A549 treated with CpdA at 1 μM for 4 hours (cell line): ENCODE data around the gene HTR5A. TPM values are rescaled to one million over a fixed set of nuclear protein-coding genes. Genes with fewer than 3 reads are reported as not detected.

Experiments used
- total RNA-seq: library from RNA; stranded (reverse); fragments of 200-300 nt; extraction: Qiagen RNA extraction; gene quantifications from 5 replicates; pipeline ENCODE4 v1.2.3, GENCODE V29; 2022; ENCODE audit warnings: low read depth

HTR5A gene
- total RNA-seq: not detected in 5 replicates

DNA sequence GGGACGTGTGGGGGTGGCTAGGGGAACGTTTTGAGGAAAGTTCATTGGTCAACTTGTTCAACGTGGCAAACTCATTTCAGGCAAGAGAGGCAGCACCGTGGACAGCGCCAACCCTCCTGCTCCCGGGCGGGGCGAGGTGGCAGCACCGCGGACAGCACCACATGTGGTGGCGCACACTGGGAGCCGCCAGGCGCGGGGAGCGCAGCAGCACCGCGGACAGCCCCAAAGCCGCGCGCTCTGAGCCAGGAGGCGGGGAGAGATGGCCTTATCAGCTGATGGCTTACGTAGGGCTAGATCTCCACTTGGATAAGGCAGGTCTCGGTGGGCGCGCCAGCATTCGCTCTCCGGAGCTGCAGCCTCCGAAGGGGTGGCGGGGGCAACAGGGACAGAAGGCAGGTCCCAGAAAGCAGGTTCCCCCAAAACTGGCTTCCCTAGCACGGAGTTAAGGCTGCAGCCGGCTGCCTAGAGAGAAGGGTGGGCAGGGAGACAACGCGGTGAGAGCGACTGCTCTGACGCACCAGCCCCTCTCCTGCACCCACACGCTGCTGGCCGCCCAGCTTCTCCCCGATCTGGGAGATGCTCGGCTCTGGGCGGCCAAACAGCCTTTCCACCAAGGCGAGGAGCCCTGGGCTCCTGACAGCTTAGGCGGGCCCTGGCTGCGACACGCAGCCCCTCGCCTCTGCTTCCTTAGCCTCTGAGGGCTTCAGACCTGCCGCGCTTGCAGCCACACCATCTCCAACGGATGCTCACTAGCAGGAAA lies at the start of gene HTR5A:
Gene HTR5A (plus strand): TSS at position 333 of the 760 bp plus-strand sequence. CDS start 576 bp downstream, outside the sequence.

Other genes starting within 250 kb of the HTR5A start
- 13.5 to 18.1 TPM (median 15.3 TPM) in 5 replicates for gene PAXIP1, start 67.2 kb upstream of the HTR5A start, total RNA-seq
- gene INSIG1, start 227.6 kb downstream of the HTR5A start, total RNA-seq: 19.3 to 24.8 TPM (median 22.1 TPM) in 5 replicates